Left hindlimb (tissue), 1 donor: ENCODE data around the gene FOXJ3.
"Not testable (repeated sequence)": the region's sequence is repeated elsewhere in the genome, so short reads cannot be mapped to it uniquely, and the experiment has no call there.

ENCODE experiments used
- DNase-seq: peaks from one replicate; pipeline ENCODE4 v3.0.0-alpha.2; 2018

FOXJ3 gene

DNA sequence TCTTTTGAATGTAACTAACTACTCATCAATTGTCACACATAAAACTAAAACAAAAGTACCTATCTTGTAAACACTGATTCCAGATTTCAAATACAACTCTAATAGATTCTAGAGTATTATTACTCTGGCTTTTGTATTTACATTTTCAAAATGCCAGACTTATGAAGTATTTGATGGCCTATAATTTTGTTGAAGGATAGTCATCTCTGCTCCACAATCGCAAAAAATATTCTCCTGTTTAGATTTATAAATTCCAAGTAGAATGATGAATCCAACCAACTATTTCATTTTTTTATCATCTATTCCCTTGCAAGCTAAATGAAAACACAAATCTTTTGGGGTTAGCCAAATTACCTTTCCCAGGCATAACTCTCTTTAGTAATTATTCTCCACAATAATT is 95.5 kb downstream of the FOXJ3 start:
- DNase-seq: no peak

- DNase-seq: no peak
Measured at GRCh38 chr1:42239041-42239440, 96.0 kb downstream of the FOXJ3 start.

DNA sequence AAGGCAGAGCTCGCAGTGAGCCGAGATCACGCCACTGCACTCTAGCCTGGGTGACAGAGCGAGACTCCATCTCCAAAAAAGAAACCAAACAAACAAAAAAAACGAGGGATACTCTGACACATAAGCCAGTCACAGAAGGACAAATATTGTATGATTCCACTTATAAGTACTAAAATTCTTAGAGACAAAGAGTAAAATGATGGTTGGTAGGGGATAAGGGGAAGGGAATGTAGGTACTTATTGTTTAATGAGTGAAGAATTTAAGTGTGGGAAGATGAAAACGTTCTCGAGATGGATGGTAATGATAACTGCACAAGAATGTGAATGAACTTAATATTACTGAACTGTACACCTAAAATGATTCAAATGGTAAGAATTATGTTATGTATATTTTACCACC is 103.8 kb downstream of the FOXJ3 start:
- DNase-seq: no peak

DNA sequence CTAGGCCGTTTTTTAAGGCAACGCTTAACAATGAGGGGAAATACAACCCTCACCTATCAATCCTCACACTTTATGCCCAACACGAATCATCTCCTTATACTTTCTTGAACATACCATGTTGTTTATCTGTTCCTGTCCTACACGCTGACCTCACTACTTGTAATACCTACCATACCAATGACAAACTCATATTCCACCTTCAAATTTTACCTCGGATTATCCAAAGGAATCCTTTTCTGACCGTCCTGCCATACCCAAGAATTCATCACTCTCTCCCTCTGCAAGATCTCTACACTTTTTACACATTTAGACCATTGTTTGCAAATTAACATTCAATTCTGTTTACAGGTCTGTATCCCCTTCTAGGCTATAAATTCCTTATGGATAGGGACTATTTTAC is 106.1 kb downstream of the FOXJ3 start:
- no peak for DNase-seq

DNA sequence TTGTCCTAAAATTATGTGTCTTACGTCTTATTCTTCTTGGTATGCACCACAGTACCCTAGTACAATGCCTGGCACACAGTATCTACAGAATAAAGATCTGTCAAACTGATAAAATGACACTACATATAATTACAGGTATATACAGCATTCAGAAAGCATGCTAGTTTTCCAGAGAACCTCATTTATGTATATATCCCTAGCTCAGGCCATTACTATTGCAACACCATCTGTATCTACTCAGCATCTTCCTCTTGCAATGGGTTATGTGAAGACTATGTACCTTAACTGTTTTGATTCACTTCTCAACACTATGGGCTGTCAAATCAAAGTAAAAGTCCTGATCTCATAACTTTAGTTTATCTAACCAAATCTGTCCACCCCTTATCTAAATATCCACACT is 112.0 kb downstream of the FOXJ3 start:
- no peak for DNase-seq

DNA sequence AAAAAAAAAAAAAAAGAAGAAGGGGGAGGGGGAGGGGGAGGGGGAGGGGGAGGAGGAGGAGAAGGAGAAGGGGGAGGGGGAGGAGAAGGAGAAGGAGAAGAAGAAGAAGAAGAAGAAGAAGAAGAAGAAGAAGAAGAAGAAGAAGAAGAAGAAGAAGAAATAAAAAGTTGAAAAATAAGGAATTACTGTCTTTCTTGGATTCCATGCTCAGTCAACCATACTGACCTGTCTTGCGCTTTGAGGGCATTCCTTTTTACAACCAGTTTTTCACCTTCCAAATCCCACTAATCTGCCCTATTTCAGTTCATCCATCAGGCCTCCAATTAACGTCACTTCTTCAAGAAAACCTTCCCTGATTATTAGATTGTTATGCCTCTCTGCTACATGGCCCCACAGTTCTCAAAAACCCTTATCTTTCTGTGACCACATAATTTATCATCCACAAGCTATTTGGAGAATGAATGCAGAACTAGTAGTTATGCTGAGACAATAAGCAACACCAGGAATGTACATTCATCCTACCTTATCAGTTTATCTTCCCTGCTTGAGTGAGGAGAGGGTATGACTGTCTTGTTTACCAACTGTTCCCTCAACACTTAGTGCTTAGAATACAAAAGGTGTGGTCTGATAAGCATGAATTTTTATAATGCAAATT is 113.0 kb downstream of the FOXJ3 start:
- DNase-seq: no peak

GRCh38 chr1:42221456-42221855 is 113.6 kb downstream of the FOXJ3 start:
- DNase-seq: no peak

- DNase-seq: no peak
Measured at GRCh38 chr1:42219627-42220026, 115.4 kb downstream of the FOXJ3 start.

- no peak for DNase-seq
Measured at GRCh38 chr1:42214447-42214871, 120.6 kb downstream of the FOXJ3 start.

GRCh38 chr1:42211224-42211623 is 123.8 kb downstream of the FOXJ3 start:
- no peak for DNase-seq

DNA sequence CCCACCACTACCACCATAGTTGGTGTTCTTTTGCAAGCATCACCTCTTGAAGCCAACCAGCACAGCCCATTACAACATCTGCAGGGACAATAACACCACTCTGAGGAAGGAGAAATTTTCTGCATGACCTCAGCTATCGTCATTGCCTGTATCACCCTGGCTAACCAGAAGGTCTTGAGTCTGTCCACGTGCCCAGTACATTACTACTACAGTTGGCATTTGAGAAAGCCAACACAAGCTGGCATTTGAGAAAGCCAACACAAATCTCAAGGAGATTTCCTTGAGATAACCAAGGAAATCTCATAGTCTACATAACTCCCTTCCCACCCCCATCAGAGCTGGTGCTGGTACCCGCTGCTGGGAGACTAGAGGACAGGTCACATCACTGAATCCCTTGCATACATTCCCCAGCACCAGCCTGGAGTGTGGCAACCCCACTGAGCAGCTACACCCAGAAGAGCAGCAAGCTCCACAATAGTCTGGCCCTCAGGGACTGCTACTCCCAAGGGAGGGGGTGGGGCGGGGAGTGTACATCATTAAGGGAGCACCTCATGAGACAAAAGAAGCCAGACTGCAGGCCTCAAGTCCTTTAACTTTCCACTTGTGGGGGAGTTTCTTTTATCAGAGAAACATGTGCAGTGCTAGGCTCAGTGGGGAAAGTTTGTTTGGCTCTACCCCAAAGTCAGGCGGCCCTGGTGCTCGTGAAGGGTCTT is 124.5 kb downstream of the FOXJ3 start:
- DNase-seq: no peak

GRCh38 chr1:42209526-42210251 is 125.3 kb downstream of the FOXJ3 start:
- DNase-seq: no peak

- not testable (repeated sequence) for DNase-seq
Measured at GRCh38 chr1:42206930-42207329, 128.1 kb downstream of the FOXJ3 start.

- no peak for DNase-seq
Measured at GRCh38 chr1:42206164-42206563, 128.9 kb downstream of the FOXJ3 start.

DNA sequence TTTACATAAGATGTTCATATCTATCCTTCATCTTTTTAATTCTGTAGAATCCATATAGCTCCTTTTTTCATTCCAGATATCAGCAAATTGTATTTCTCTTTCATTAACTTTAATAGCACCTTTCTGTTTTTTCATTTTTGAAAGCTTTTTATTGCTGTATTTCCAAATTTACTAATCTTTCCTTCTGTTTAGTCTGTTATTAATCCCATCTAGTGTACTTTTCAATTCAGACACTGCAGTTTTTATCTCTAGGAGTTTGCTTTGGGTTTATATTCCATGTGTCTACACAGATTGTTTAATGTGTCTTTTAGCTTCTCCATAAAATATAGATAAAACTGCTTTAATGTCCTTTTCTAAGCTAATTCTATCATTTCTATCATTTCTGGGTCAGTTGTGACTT is 133.0 kb downstream of the FOXJ3 start:
- no peak for DNase-seq

GRCh38 chr1:42198251-42198650 is 136.8 kb downstream of the FOXJ3 start:
- no peak for DNase-seq

GRCh38 chr1:42195841-42196240 is 139.2 kb downstream of the FOXJ3 start:
- no peak for DNase-seq

DNA sequence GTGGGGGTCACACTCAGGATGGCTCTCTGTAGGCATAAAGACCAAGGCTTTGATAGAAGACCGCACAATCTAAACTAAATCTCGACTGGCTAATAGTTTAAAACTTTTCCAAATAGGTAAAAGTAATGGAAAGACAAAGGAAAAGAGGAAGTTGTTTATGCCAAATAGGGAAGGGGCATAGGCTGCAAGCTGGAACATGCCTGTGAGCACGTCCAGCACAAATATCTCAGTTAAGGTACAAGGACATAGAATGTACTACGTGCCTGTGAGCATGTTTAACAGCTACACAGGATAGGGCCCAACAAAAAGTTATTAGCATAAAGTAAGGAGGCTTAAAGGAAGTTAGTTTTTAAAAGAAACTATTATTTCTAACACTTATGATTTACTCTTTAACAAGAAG is 142.9 kb downstream of the FOXJ3 start:
- DNase-seq: no peak

- no peak for DNase-seq
Measured at GRCh38 chr1:42191319-42191718, 143.7 kb downstream of the FOXJ3 start.

- DNase-seq: no peak
Measured at GRCh38 chr1:42189931-42190853, 144.8 kb downstream of the FOXJ3 start.

GRCh38 chr1:42186152-42186551 is 148.9 kb downstream of the FOXJ3 start:
- no peak for DNase-seq

DNA sequence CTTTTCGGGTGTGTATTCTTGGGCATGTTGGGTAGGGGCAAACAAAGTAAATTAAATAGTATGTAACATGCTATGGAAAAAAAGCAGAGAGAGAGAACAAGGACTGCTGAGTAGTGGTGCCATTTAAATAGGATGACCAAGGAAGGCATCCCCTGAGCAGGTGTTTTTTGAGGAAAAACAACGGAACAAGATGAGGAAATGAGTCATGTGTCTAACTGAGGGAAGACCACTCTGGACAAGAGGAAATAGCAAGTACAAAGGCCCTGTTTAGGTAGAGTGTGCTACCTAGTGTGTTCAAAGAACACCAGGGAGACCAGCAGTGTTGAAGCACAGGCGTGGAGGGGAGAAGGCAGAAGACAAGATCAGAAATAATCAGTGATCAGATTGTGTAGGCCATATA is 150.4 kb downstream of the FOXJ3 start:
- DNase-seq: no peak

- DNase-seq: no peak
Measured at GRCh38 chr1:42183957-42184268, 151.1 kb downstream of the FOXJ3 start.
